GM10847 (cell line): Measurements from ENCODE around the gene PPP1R1B.

ENCODE experiments used
- POLR2A ChIP-seq: IDR thresholded peaks from 2 replicates; pipeline ENCODE4 v1.6.1; 2011; ENCODE audit not compliant: insufficient read length; ENCODE audit errors: extremely low read depth

PPP1R1B gene

DNA sequence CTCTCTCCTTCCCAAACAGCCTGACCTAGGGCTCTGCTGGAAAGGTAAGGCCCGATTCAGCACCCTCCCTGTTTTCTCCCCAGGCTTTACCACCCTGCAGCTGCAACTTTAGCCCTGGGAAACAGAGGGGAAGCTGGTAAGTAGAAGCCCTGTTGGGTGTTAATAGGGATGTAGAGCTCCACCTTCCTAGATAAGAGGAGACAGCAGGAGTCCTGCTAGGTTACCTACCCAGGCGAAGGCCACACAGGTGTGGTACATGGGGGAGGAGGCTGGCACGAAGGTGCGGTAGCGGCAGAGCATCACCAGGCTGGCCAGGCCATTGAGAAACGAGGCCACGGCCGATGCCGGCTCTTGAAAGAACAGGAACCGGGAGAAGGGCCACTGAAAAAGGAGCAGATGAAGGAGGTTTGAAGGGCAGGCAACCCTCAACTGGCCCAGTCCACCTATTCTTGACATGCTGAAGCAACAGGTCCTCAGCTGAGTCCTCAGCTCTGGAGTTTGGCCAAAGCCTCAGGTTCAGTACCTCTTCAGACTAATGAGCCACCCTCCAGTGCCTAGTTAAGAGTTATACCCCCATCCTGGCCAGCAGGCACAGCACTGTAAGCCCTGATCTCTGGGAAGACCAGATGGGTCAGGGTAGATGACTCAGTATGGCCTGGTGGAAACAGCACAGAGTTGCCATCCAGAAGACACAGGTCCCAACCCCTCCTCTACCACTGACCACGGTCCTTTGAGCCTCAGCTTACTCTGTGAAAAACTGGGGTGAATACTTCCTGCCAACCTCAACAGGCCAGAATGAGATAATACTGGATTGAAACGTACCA, 57.8 kb downstream of the PPP1R1B start:
- no peak for TF ChIP-seq POLR2A
